NOMO-1 (cell line): ENCODE measurements around the gene AASDHPPT.

ENCODE experiments used
- DNase-seq, 2 experiments: peaks; one replicate each; lab custom pipeline; 2025; ENCODE audit not compliant: unreplicated experiment in 2 of 2; lab: John Stamatoyannopoulos, UW

AASDHPPT gene

DNA sequence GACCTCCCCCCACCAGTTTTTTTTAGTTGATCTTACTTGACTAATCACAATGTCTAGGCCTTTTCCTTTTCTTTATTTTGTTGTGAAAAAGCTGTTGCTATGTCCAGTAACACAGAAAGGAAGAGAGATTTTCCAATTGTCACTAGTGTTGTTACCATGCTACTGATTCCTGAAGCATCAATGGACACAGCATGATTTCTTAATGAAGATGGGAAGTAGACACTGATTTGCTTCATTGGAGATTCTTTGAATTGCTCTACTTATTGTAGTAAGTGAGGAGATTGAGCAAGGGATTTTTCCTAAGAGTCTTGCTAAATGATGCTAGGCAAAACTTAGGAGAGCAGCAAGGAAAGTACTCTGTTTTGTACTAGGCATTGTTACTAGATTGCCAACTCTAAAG, 4.6 kb downstream of the AASDHPPT start:
- DNase-seq: no peak

DNA sequence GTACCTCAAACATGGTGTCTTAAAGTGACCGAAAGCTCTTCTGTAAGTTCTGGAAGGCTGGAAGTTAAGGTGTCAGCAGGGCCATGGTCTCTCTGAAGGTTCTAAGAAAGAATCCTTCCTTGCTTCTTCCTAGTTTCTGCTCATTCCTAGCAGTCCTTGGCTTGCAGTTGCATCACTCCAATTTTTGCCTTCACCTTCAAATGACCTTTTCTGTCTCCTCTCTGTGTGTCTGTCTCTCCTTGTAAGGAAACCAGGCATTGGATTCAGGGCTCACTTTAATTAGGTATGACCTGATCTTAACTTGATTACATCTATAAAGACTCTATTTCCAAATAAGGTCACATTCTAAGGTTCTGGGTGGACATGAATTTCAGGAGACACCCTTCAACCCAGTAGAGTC, 8.7 kb downstream of the AASDHPPT start:
- no peak for DNase-seq

DNA sequence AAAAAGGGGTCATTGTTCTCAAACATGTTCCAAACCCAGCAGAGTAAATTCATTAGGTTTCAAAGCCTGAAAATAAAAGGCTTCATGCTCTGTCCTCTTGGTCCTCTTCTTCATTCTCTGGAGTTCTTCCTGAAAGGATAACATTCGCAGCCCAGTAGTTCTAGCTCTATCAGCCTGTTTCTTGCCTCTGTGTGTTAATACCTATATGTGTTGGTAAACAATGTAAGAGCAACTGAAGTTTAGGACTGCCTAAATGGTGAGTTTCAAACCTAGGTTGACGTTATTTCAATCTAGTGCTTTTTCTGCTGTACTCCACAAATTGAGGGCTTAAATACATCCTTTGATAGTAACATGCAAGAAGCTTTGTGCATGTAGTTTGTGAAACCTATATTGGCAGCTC, 9.4 kb downstream of the AASDHPPT start:
- DNase-seq: no peak

DNA sequence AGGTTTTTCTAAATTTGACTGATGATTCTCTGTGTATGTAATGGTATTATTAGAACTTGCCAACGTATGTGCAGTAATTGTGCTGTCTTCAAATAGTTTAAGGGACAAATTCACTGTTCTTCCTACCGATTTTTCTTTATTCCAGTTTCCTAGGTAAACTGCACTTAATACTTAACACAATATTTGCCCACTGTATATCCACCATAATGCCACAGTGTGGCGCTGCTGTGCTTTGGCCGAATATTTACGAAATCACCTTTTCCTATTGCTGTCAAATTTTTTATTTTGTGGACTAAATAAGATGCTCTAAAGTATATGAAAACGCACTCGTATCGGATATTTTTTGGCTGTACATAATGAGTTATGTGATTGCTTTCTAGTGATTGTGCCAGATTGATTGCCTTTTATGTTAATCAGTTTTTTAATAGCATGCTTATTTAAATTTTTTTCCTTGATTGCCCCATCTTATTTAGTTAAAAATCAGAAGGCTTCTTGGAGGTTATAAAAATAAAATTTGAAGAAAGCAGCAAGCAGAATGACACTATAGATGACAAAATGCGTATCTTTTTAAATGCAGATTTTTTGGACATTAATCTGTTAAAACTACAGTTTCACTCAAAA, 10.5 kb downstream of the AASDHPPT start:
- peak; percentile 37 to 46 for DNase-seq

DNA sequence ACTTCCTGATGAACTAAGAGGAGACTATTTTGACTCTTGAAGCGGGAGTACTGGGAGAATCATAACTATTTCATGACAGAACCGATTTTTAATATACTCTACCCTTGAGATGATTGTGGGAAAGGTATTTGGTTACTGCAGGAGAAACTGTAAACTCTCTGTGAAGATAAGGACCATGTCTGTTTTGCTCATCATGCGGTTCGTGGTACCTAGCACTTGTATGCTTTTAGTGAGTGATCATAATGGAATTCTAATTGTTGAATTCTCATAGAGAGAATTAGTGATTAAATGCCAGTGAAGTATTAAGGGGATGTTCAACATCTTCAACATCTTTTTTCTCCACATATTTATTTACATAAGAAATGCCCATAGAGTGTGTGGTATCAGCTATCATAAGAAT, 11.4 kb downstream of the AASDHPPT start:
- no peak for DNase-seq

DNA sequence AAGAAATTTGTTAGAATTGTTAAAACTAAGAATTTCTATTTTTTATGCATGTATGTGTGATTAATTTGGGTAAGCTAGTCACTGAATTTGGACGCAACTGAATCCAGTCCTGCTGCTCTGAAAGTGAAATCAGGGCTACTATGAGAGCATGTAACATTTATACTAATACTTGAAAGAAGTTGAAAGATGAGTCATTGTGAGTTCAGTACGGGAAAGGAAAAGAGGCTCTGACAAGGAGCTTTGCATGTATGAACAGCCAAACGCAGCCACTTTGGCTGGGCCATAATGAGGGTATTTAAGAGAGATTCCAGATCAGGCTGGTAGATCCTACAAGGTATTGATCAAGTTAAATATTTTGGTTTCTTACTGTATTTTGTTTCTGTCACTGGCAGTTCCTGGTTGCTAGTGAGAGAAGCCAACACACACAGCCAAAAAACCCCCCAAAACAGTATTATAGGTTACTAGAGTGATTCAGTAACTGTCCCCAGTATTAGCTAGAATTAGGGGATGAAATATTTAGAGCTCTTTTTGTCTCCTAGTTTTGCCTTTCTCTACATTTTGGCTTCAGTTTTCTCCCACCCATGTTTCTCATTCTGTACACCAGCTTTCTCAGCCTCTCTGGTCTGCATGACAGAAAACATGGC, 14.1 kb downstream of the AASDHPPT start:
- DNase-seq: no peak

DNA sequence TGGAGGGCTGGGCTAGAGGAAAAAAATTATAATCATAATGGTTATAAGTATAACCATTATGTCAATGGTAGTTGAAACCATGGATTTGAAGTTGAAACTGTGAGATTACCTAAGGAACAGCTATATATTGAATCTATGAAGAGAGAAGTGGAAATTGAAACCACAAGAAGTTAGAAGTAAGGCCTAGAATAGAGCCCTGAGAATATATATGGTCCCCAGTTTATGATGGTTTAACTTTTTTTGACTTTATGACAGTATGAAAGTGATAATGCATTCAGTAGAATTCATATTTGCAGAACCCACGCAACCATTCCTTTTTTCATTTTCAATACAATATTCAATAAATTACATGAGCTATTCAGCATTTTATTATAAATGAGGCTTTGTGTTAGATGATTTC, 15.0 kb downstream of the AASDHPPT start:
- DNase-seq: no peak

DNA sequence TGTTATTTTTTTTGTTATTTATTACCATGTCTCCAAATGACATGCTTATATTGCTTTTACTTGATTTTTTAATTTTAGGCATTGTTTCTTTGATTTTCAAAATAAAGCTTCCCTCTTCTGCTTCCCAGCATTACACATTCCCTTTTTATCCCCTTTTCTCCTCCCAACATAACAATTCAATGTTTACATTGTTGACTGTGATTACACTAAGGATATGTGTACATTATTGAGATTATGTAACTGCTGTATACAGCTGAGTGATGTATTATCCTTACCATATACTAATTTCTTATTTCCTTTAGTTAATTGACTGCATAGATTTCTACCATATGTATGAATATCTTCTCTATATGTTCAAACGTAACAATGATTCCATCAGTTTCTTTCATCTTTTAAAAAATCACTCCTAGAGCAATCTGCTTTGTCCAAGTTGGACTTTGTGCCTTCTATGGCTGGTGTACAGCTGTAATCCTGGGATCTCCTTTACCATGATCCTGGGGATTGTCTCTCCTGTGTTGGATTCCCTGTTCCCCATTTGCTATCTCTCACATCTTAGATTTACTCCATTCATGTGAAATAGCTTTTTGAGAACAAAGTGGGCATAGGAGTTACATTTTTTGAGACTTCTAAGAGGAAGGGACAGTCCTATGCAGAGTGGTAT, 21.6 kb downstream of the AASDHPPT start:
- no peak for DNase-seq

DNA sequence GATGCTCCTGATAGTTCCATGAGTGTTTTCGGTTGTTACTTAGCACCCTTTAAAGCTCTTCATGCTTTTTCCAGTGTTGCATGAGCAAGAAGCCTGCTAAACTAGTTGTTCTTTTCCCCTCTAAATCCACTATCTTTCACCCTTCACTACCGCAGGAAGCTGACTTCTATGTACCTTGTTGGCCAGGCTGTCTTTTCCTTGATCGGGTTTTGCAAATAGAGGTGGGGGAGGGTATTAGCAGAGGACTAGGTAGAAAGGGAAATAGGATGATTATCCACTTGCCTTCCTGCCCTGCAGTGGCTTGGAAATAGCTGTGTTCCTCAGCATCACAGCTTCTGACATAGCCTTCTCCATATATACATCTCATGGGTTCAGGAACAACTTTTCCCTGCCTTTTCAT, 23.9 kb downstream of the AASDHPPT start:
- DNase-seq: no peak

DNA sequence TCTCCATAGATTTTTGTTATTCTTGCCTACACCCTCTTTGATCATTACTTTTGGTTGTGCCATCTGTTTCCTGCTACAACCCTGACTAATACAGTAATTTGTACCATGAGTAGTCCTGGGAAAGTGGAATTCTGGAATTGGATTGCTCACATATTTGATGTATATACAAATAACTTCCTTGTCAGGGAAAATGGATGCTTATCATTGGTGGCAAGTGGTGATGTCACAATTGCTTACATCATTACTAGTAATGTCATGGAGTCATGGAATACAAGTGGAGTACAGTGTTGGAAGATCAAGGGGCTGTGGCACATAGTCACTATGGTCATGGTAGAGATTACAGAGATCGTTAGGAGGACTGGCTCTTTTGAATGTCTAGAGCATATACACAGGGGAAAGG, 24.4 kb downstream of the AASDHPPT start:
- no peak for DNase-seq

DNA sequence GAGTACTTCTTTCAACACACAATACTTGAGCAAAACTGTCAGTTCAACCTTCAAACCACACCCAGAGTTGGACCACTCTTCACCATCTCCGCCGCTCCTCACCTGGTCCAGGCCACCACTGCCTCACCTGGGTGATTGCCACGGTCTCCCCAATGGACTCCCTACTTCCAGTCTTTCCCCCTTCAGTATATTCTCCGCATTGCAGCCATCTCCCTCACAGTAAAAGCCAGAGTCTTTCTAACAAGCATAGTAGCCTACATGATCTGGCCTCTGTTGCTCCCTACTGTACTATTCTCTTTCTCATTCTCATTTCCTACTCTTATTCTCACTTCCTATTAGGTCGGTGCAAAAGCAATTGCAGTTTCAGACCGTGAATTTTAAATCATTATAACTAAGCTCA, 28.5 kb downstream of the AASDHPPT start:
- no peak for DNase-seq

DNA sequence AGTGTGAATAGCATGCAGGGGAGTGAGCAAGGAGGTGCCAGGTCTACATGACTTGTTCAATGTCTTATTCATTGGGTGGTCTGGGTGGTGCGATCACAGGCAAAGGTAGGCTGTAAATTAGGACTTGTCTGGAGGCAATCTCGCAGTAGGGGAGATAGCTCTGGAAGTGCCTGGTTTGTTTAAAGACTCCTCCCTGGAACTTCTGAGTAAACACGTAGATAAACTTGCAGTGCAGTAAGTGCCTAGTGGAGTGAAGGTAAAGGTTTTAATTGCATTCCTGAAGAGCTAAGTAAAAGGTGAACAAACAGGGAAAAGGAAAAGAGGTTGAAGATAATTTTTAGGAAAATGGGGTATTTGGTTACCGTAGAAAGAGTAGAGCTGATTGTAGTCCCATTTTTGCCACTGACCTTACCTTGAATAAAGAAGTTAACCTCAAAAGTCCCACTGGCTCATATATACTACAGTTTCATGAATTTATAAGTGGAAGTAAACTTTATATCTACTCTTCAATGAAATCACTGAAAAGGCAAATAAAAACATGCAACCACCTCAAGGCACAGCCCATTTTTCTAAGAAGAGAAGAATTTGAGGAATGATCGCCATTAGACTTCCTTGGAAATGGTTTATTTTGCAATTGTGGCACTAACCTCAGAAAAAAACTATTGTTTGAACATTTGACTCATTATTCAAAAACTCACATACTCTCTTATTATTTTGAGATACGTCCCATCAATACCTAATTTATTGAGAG, 44.3 kb downstream of the AASDHPPT start:
- DNase-seq: no peak

DNA sequence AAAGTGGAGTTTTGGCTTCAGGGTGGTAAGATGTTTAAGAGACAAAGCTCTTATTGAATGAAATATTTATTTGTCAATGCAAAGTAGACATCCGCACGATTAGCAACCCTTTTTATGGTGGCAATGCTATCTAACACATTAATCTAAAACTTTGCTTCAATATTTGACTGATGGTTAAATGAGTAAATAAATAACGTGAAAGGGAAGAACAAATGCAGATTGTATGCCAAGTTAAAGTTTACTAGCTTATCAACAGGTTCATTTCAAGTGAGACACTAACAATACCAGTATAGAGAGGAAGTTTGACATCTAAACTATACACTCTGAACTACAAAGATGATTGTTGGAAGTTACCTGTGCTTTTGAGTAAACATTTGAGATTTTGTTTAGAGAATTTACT, 50.1 kb downstream of the AASDHPPT start:
- DNase-seq: no peak

DNA sequence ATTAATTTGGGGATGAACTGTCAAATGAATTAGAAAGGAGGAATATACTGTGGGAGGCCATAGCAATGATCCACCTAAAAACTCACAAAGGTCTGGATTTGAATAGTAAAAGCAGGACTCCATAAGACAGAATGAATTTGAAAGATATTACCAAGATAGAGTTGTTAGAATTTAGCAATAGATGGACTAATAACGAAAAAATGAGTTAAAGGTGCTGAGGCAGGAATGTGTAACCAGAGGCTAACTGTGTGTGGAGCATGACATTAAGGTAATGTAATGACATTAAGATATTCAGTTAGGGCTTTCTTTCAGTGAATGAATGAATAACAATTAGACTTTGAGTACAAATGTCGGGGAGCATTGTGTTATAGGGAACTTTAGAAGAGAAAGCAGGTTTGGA, 51.3 kb downstream of the AASDHPPT start:
- no peak for DNase-seq

DNA sequence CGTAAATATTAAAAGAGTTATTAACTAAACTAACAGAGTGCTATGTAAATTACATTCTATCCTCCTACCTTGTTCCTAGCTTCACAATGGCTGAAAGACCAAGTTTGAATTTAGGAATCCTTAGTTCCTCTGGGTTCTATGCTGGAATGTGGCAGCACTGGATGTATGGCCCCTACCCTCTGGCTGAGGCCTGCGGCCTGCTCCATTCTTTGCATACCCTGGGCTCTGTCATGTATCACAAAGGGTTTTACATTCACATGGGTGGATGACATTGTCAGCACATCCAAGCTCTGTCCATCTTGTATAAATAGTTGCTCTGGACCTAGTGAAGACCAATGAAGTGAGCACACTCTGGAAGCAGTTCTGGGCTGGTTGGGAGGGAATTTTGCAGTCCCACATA, 54.5 kb downstream of the AASDHPPT start:
- no peak for DNase-seq

DNA sequence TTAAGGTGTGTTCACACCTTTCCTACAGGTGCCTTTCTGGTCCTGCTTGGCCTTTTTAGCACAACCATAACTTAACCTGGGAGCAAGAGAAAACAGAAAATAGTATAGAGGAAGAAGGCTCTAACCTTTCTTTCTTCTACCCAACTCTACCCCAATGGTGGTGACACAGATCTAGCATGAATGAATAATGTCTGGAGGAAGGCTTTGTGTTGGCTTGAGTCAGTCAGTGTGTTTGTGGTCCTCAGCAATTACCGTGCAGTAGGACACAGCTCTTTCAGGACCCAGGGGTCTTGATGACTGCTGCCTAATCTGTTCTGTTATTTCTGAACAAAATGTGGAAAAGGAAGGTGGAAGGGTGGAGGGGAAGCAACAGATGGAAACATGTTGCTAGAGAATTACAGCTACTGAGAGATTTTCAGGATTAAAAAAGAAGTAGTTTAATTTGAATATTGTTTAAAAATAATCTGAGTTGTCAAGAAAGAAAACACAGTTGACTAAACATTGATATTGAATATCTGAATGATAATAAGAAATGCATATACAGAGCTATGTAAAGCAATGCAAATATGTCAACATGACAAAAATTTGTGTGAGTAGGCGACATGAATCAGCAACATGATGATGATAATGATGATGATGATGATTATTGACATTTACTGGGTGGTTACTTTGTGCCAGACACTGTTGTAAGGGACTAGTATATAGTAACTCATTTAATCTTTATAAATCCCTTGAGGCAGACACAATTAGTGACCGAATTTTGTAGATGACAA, 55.3 kb downstream of the AASDHPPT start:
- no peak for DNase-seq

DNA sequence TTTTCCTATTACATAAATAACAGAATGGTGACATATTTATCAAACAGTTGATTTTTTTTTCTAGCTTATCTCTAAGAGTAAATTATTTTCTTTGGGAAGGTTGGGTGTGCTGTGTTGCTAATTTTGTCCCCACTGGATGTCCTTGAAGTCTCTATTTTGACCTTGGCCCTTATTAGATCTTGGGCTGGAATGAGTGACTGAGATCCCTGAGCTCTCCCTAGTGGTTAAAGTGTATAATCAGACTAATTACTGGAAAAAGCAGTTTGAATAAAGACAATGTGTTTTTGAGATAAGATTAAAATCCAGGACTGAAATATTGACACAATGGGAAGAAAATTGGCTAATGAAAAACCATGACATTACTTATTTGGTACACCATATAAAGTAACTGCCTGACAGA, 56.1 kb downstream of the AASDHPPT start:
- no peak for DNase-seq

DNA sequence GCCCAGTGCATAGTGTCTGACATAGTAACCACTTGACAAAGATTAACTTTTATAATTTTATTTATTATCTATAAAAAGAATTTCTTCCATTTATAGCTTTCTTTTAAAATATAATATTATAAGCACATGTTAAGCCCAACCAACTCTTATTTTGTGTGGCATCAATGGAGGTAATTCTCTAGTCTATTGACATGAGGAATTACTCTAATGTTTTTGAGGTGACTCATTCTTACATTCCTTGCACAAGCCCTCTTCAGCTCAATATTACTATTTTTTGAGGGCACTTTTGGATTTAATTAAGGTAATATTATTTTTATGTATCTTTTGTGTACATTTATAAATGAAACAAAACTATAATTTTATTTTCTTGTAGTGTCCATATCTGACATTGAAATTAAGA, 59.6 kb downstream of the AASDHPPT start:
- DNase-seq: no peak

DNA sequence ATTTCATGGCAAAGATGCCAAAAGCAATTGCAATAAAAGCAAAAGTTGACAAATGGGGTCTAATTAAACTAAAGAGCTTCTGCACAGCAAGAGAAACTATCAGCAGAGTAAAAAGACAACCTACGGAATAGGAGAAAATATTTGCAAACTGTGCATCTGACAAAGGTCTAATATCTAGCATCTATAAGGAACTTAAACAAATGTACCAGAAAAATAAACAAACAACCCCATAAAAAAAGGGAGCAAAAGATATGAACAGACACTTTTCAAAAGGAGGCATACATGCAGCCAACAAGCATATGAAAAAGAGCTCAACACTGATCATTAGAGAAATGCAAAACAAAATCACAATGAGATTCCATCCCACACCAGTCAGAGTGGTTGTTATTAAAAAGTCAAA, 60.3 kb downstream of the AASDHPPT start:
- DNase-seq: no peak
